SK-N-SH treated with all-trans-retinoic acid at 6 μM for 48 hours (cell line): ENCODE data around the gene SLC26A2.

Experiments used
- ARNTL ChIP-seq: fragments of 450-650 bp; formaldehyde crosslinking; IDR thresholded peaks from 2 replicates; pipeline ENCODE4 v1.5.0; 2020; ENCODE audit warnings: low read depth, mild to moderate bottlenecking, moderate library complexity, borderline replicate concordance
- BACH2 ChIP-seq: fragments of 250-450 bp; sonication (Bioruptor Pico); IDR thresholded peaks from 2 replicates; pipeline ENCODE4 v1.9.0; 2021; ENCODE audit warnings: mild to moderate bottlenecking, borderline replicate concordance
- CREB5 ChIP-seq: fragments of 250-450 bp; sonication (Bioruptor Pico); IDR thresholded peaks from 2 replicates; pipeline ENCODE4 v1.5.1; 2020; ENCODE audit warnings: low read depth, mild to moderate bottlenecking, moderate library complexity
- GLIS3 ChIP-seq: fragments of 250-450 bp; sonication (Bioruptor Pico); IDR thresholded peaks from 2 replicates; pipeline ENCODE4 v1.5.0; 2020; ENCODE audit warnings: mild to moderate bottlenecking, moderate library complexity
- PATZ1 ChIP-seq: fragments of 250-450 bp; sonication (Bioruptor Pico); IDR thresholded peaks from 2 replicates; pipeline ENCODE4 v1.8.0; 2020; ENCODE audit warnings: mild to moderate bottlenecking, moderate library complexity, borderline replicate concordance
- POU6F1 ChIP-seq: fragments of 250-450 bp; sonication (Bioruptor Pico); IDR thresholded peaks from 2 replicates; pipeline ENCODE4 v1.8.0; 2021; ENCODE audit warnings: low read depth, mild to moderate bottlenecking, moderate library complexity, borderline replicate concordance
- PPARA ChIP-seq: fragments of 250-450 bp; sonication (Bioruptor Pico); IDR thresholded peaks from 2 replicates; pipeline ENCODE4 v1.5.0; 2020; ENCODE audit warnings: mild to moderate bottlenecking, borderline replicate concordance
- SNAI2 ChIP-seq: fragments of 250-450 bp; sonication (Bioruptor Pico); IDR thresholded peaks from 2 replicates; pipeline ENCODE4 v1.5.0; 2020; ENCODE audit warnings: mild to moderate bottlenecking, moderate library complexity
- TOX ChIP-seq: fragments of 250-450 bp; sonication (Bioruptor Pico); IDR thresholded peaks from 2 replicates; pipeline ENCODE4 v1.8.0; 2021; ENCODE audit warnings: mild to moderate bottlenecking, moderate library complexity, borderline replicate concordance
- TSHZ2 ChIP-seq: fragments of 250-450 bp; sonication (Bioruptor Pico); IDR thresholded peaks from 2 replicates; pipeline ENCODE4 v1.5.0; 2020; ENCODE audit warnings: mild to moderate bottlenecking, moderate library complexity
- ZFP30 ChIP-seq: fragments of 450-650 bp; formaldehyde crosslinking; IDR thresholded peaks from 2 replicates; pipeline ENCODE4 v1.5.0; 2022; ENCODE audit warnings: mild to moderate bottlenecking, moderate library complexity
- ZNF70 ChIP-seq: fragments of 450-650 bp; formaldehyde crosslinking; IDR thresholded peaks from 2 replicates; pipeline ENCODE4 v1.5.0; 2020; ENCODE audit warnings: mild to moderate bottlenecking, moderate library complexity
- ZNF8 ChIP-seq: fragments of 450-650 bp; formaldehyde crosslinking; IDR thresholded peaks from 2 replicates; pipeline ENCODE4 v1.5.0; 2020; ENCODE audit warnings: mild to moderate bottlenecking, moderate library complexity

- TF ChIP-seq TSHZ2 (CRISPR knock-in tag) (no peak), ARNTL (CRISPR knock-in tag) (no peak), ZFP30 (CRISPR knock-in tag) (no peak), GLIS3 (CRISPR knock-in tag) (no peak), PPARA (CRISPR knock-in tag) (no peak), BACH2 (CRISPR knock-in tag) (no peak), ZNF70 (CRISPR knock-in tag) (no peak), CREB5 (CRISPR knock-in tag) (no peak), POU6F1 (CRISPR knock-in tag) (no peak), PATZ1 (CRISPR knock-in tag) (no peak), SNAI2 (no peak), TOX (CRISPR knock-in tag) (no peak), ZNF8 (CRISPR knock-in tag) (no peak)
These were observed 678 bp downstream of the SLC26A2 start for GRCh38 chr5:149961186-149961685.
